Sigmoid colon (tissue), 3 donors: ENCODE results near the gene SPEN.

Experiments
- CTCF ChIP-seq, 4 experiments: fragments of 450-650 bp in 3 of 4; fragments of 200-600 bp in 1 of 4; IDR thresholded peaks; one replicate each; pipeline ENCODE4 v1.5.1; 2016 to 2019; ENCODE audit warnings: antibody characterized with exemption in 4 of 4, mild to moderate bottlenecking in 3 of 4, moderate library complexity in 2 of 4
- POLR2A ChIP-seq, 2 donors: fragments of 450-650 bp; IDR thresholded peaks; one replicate each; pipeline ENCODE4 v1.6.1; 2016; ENCODE audit warnings: antibody characterized with exemption in 2 of 2, mild to moderate bottlenecking in 2 of 2, moderate library complexity in 2 of 2

GRCh38 chr1:15833842-15834405 lies 13.6 kb upstream of the SPEN start:
- no peak for TF ChIP-seq POLR2A (IDR thresholded peaks at IDR 0.05)
- no peak for TF ChIP-seq CTCF (IDR thresholded peaks at IDR 0.05)
